KOPT-K1 (cell line): Measurements from ENCODE around the gene SUFU.

ENCODE experiments used
- H3K27ac ChIP-seq: fragments of 200-600 bp; sonication (generic); 2 replicates; pipeline ENCODE4 v1.5.1; 2016; ENCODE audit warnings: antibody characterized with exemption, mild to moderate bottlenecking, low read depth, low read length; ENCODE audit not compliant: poor library complexity, severe bottlenecking
- H3K36me3 ChIP-seq: fragments of 200-600 bp; sonication (generic); 2 replicates; pipeline ENCODE4 v1.5.1; 2017; ENCODE audit warnings: antibody characterized with exemption, mild to moderate bottlenecking, low read length, moderate library complexity; ENCODE audit not compliant: insufficient read depth
- H3K9me3 ChIP-seq: fragments of 200-600 bp; sonication (generic); 2 replicates; pipeline ENCODE4 v1.5.1; 2017; ENCODE audit warnings: antibody characterized with exemption, low read length, mild to moderate bottlenecking; ENCODE audit not compliant: insufficient read depth, poor library complexity, severe bottlenecking

SUFU gene

GRCh38 chr10:102470579-102471546 is 32.9 kb upstream of the SUFU start:
- no peak overlapping the region for H3K27ac ChIP-seq
- H3K36me3 ChIP-seq, result peaks cover 6% of the 10 kb centered on the region; the same call in 1 of the 2 replicates
- no peaks in the 10 kb centered on the region for H3K9me3 ChIP-seq

GRCh38 chr10:102473445-102474331 is 30.1 kb upstream of the SUFU start:
- Histone ChIP-seq H3K9me3 (no peaks in the 10 kb centered on the region), H3K36me3 (peaks cover 24% of the 10 kb centered on the region), H3K27ac (no peak overlapping the region)

- Histone ChIP-seq H3K9me3 (no peaks in the 10 kb centered on the region), H3K36me3 (peaks cover 40% of the 10 kb centered on the region), H3K27ac (no peak overlapping the region)
Observed at GRCh38 chr10:102475451-102476040, 28.2 kb upstream of the SUFU start.

- H3K9me3 ChIP-seq, result no peaks in the 10 kb centered on the region
- H3K27ac ChIP-seq, result no peak overlapping the region
- H3K36me3 ChIP-seq, result peaks cover 50% of the 10 kb centered on the region
Observed at GRCh38 chr10:102476466-102477141, 27.2 kb upstream of the SUFU start.

GRCh38 chr10:102479651-102480050 is 24.1 kb upstream of the SUFU start:
- Histone ChIP-seq H3K9me3 (no peaks in the 10 kb centered on the region), H3K36me3 (peaks cover 81% of the 10 kb centered on the region), H3K27ac (no peak overlapping the region)

GRCh38 chr10:102480396-102480795 is 23.4 kb upstream of the SUFU start:
- H3K36me3 ChIP-seq, result peaks cover 88% of the 10 kb centered on the region
- no peaks in the 10 kb centered on the region for H3K9me3 ChIP-seq
- H3K27ac ChIP-seq, result no peak overlapping the region

- H3K36me3 ChIP-seq, result peaks cover 100% of the 10 kb centered on the region
- no peak overlapping the region for H3K27ac ChIP-seq
- H3K9me3 ChIP-seq, result no peaks in the 10 kb centered on the region
Observed at GRCh38 chr10:102484021-102484420, 19.8 kb upstream of the SUFU start.

- H3K36me3 ChIP-seq, result peaks cover 100% of the 10 kb centered on the region
- H3K27ac ChIP-seq, result no peak overlapping the region
- no peaks in the 10 kb centered on the region for H3K9me3 ChIP-seq
Observed at GRCh38 chr10:102485093-102485784, 18.5 kb upstream of the SUFU start.

- no peak overlapping the region for H3K27ac ChIP-seq
- peaks cover 74% of the 10 kb centered on the region for H3K36me3 ChIP-seq
- no peaks in the 10 kb centered on the region for H3K9me3 ChIP-seq
Observed at GRCh38 chr10:102491136-102491535, 12.6 kb upstream of the SUFU start.

GRCh38 chr10:102492344-102492939 is 11.3 kb upstream of the SUFU start:
- no peak overlapping the region for H3K27ac ChIP-seq
- peaks cover 65% of the 10 kb centered on the region for H3K36me3 ChIP-seq
- H3K9me3 ChIP-seq, result no peaks in the 10 kb centered on the region

GRCh38 chr10:102492983-102493382 is 10.8 kb upstream of the SUFU start:
- Histone ChIP-seq H3K36me3 (peaks cover 59% of the 10 kb centered on the region), H3K27ac (no peak overlapping the region), H3K9me3 (no peaks in the 10 kb centered on the region)

GRCh38 chr10:102493771-102494170 is 10.0 kb upstream of the SUFU start:
- Histone ChIP-seq H3K9me3 (no peaks in the 10 kb centered on the region), H3K27ac (no peak overlapping the region), H3K36me3 (peaks cover 51% of the 10 kb centered on the region)

GRCh38 chr10:102497545-102497944 is 6.2 kb upstream of the SUFU start:
- H3K9me3 ChIP-seq, result no peaks in the 10 kb centered on the region
- peaks cover 16% of the 10 kb centered on the region for H3K36me3 ChIP-seq
- no peak overlapping the region for H3K27ac ChIP-seq

GRCh38 chr10:102499356-102499755 is 4.4 kb upstream of the SUFU start:
- H3K36me3 ChIP-seq, result peaks cover 6% of the 10 kb centered on the region
- no peak overlapping the region for H3K27ac ChIP-seq
- no peaks in the 10 kb centered on the region for H3K9me3 ChIP-seq
